SU-DHL-6 (cell line): Measurements from ENCODE around the gene ITIH6.

Experiments
- H2AFZ ChIP-seq: fragments of 200-600 bp; sonication (generic); 2 replicates; pipeline ENCODE4 v1.6.1; 2014; ENCODE audit warnings: low read depth, mild to moderate bottlenecking, moderate library complexity, mixed read lengths, antibody characterized with exemption, low read length; ENCODE audit not compliant: severe bottlenecking
- H3F3A ChIP-seq: fragments of 200-600 bp; shearing (Covaris generic); 2 replicates; pipeline ENCODE4 v1.6.0; 2016; ENCODE audit warnings: antibody characterized with exemption, mild to moderate bottlenecking; ENCODE audit not compliant: insufficient read depth
- H3K27ac ChIP-seq: fragments of 200-600 bp; sonication (generic); 2 replicates; pipeline ENCODE4 v1.5.1; 2016; ENCODE audit warnings: low read depth, mild to moderate bottlenecking, low read length, moderate library complexity, mixed read lengths
- H3K27me3 ChIP-seq: fragments of 200-600 bp; sonication (generic), shearing (Covaris generic); 2 replicates; pipeline ENCODE4 v1.6.0; 2014; ENCODE audit warnings: mild to moderate bottlenecking, low read length
- H3K36me3 ChIP-seq: fragments of 200-600 bp; sonication (generic); 2 replicates; pipeline ENCODE4 v1.6.1; 2014; ENCODE audit warnings: mild to moderate bottlenecking, low read length, mixed read lengths
- H3K4me2 ChIP-seq: fragments of 300-600, 200-600 bp; shearing (Covaris generic), sonication (generic); 2 replicates; pipeline ENCODE4 v1.6.0; 2014; ENCODE audit warnings: low read length, low read depth, mild to moderate bottlenecking; ENCODE audit not compliant: poor library complexity, severe bottlenecking
- H3K4me3 ChIP-seq: fragments of 200-600 bp; sonication (generic); 2 replicates; pipeline ENCODE4 v1.5.1; 2014; ENCODE audit warnings: antibody characterized with exemption, low read length, mild to moderate bottlenecking, mixed read lengths; ENCODE audit not compliant: insufficient read depth, poor library complexity, severe bottlenecking
- H3K79me2 ChIP-seq: fragments of 200-600 bp; sonication (generic); 2 replicates; pipeline ENCODE4 v1.6.1; 2014; ENCODE audit warnings: mild to moderate bottlenecking, low read length, moderate library complexity; ENCODE audit not compliant: insufficient read depth
- H3K9ac ChIP-seq: fragments of 200-600 bp; sonication (generic); 2 replicates; pipeline ENCODE4 v1.7.0; 2014; ENCODE audit warnings: mild to moderate bottlenecking, low read length
- H3K9me2 ChIP-seq: fragments of 200-600 bp; sonication (generic); replicated peaks from 2 replicates; pipeline ENCODE4 v1.6.1; 2014; ENCODE audit warnings: low read length; ENCODE audit not compliant: insufficient read depth
- H3K9me3 ChIP-seq: fragments of 200-600 bp; sonication (generic); 2 replicates; pipeline ENCODE4 v1.6.1; 2014; ENCODE audit warnings: low read length, mixed read lengths; ENCODE audit not compliant: insufficient read depth
- H4K20me1 ChIP-seq: fragments of 200-600 bp; sonication (generic); 2 replicates; pipeline ENCODE4 v1.6.1; 2014; ENCODE audit warnings: low read depth, mild to moderate bottlenecking, antibody characterized with exemption, low read length, moderate library complexity, mixed read lengths
- CTCF ChIP-seq: fragments of 200-600 bp; sonication (generic); IDR thresholded peaks from one replicate; pipeline ENCODE4 v1.5.1; 2017; ENCODE audit warnings: antibody characterized with exemption, mild to moderate bottlenecking, low read length, moderate library complexity; ENCODE audit not compliant: insufficient read depth, poor library complexity, severe bottlenecking
- EZH2phosphoT487 ChIP-seq: fragments of 200-600 bp; sonication (generic), shearing (Covaris generic); conservative IDR thresholded peaks from 2 replicates; pipeline ENCODE4 v1.6.1; 2018; ENCODE audit warnings: mild to moderate bottlenecking, antibody characterized with exemption, low read length, moderate library complexity, mixed read lengths

The ITIH6 gene

GRCh38 chrX:54817220-54817820, 19.3 kb upstream of the ITIH6 start:
- H3K36me3 ChIP-seq = no peaks in the 10 kb centered on the region
- no peak overlapping the region for H3K27ac ChIP-seq
- H3K9me2 ChIP-seq = no peaks in the 10 kb centered on the region
- TF ChIP-seq EZH2phosphoT487 (no peak), CTCF (no peak)
- H3K9me3 ChIP-seq = no peaks in the 10 kb centered on the region
- no peaks in the 10 kb centered on the region for H3K79me2 ChIP-seq
- no peak overlapping the region for H2AFZ ChIP-seq
- H3K4me3 ChIP-seq = no peak overlapping the region
- H3K4me2 ChIP-seq = no peak overlapping the region
- no peaks in the 10 kb centered on the region for H3F3A ChIP-seq
- no peaks in the 10 kb centered on the region for H3K27me3 ChIP-seq
- no peak overlapping the region for H3K9ac ChIP-seq
- H4K20me1 ChIP-seq = no peaks in the 10 kb centered on the region

- Histone ChIP-seq H3K79me2 (peaks cover 3% of the 10 kb centered on the region; the same call in 1 of the 2 replicates), H3K4me3 (no peak overlapping the region), H3K27me3 (no peaks in the 10 kb centered on the region), H4K20me1 (no peaks in the 10 kb centered on the region), H3K9me3 (no peaks in the 10 kb centered on the region), H3K9me2 (no peaks in the 10 kb centered on the region), H3K27ac (no peak overlapping the region), H3K36me3 (no peaks in the 10 kb centered on the region), H3K9ac (no peak overlapping the region), H3K4me2 (no peak overlapping the region), H2AFZ (no peak overlapping the region), H3F3A (peaks cover 9% of the 10 kb centered on the region; the same call in 1 of the 2 replicates)
- TF ChIP-seq EZH2phosphoT487 (no peak), CTCF (no peak)
These were observed 14.3 kb upstream of the ITIH6 start for GRCh38 chrX:54812306-54812705.

GRCh38 chrX:54811301-54811885, 13.3 kb upstream of the ITIH6 start:
- Histone ChIP-seq H3K9me2 (no peaks in the 10 kb centered on the region), H3K27ac (no peak overlapping the region), H3K9ac (no peak overlapping the region), H3K4me2 (no peak overlapping the region), H2AFZ (no peak overlapping the region), H4K20me1 (no peaks in the 10 kb centered on the region), H3K9me3 (no peaks in the 10 kb centered on the region), H3F3A (peaks cover 13% of the 10 kb centered on the region; the same call in 1 of the 2 replicates), H3K79me2 (peaks cover 3% of the 10 kb centered on the region; the same call in 1 of the 2 replicates), H3K4me3 (no peak overlapping the region), H3K36me3 (no peaks in the 10 kb centered on the region), H3K27me3 (no peaks in the 10 kb centered on the region)
- TF ChIP-seq CTCF (no peak), EZH2phosphoT487 (no peak)
